H1 (cell line): Measurements from ENCODE around the gene CRTAC1. TPM values are rescaled to one million over a fixed set of nuclear protein-coding genes. Genes with fewer than 3 reads are reported as not detected.

Experiments
- CTCF ChIA-PET: fragments of 300-600 bp; sonication (Branson Sonifier 250); formaldehyde crosslinking; loops from one replicate; lab custom pipeline; 2021; ENCODE audit not compliant: partially characterized antibody; lab: Charles Lee
- POLR2A ChIA-PET: fragments of 300-600 bp; sonication (Branson Sonifier 250); formaldehyde crosslinking; loops from one replicate; lab custom pipeline; 2021; ENCODE audit warnings: inconsistent platforms; ENCODE audit not compliant: partially characterized antibody; lab: Charles Lee
- DNase-seq, 2 experiments: peaks; one replicate each; pipeline versions ENCODE4 v3.0.0 to v3.0.0-alpha.2; 2010 to 2022; ENCODE audit warnings: low spot score in 2 of 2, low read depth in 1 of 2, mixed read lengths in 1 of 2
- FAIRE-seq: peaks from 2 replicates; lab custom pipeline; 2011; peaks lifted over from hg19 to GRCh38; lab: Jason Lieb, UNC
- H2AFZ ChIP-seq: 2 replicates; pipeline ENCODE4 v1.8.1; 2012; ENCODE audit warnings: low read length, inconsistent platforms
- H2AK5ac ChIP-seq: 2 replicates; pipeline ENCODE4 v1.6.1; 2013; ENCODE audit warnings: low read depth, low read length
- H2BK120ac ChIP-seq: replicated peaks from 2 replicates; pipeline ENCODE3; 2013; ENCODE audit warnings: low read depth, low read length, inconsistent platforms
- H2BK12ac ChIP-seq: 2 replicates; pipeline ENCODE4 v1.6.1; 2013; ENCODE audit warnings: low read depth, low read length
- H2BK15ac ChIP-seq: 2 replicates; pipeline ENCODE4 v1.6.1; 2013; ENCODE audit warnings: low read length
- H2BK20ac ChIP-seq: 2 replicates; pipeline ENCODE4 v1.6.1; 2013; ENCODE audit warnings: low read length
- H2BK5ac ChIP-seq: 2 replicates; pipeline ENCODE4 v1.6.1; 2013; ENCODE audit warnings: low read depth, low read length
- H3K14ac ChIP-seq: 2 replicates; pipeline ENCODE4 v1.6.1; 2013; ENCODE audit warnings: inconsistent platforms; ENCODE audit not compliant: insufficient read length
- H3K18ac ChIP-seq: 2 replicates; pipeline ENCODE4 v1.6.1; 2013; ENCODE audit warnings: low read length; ENCODE audit errors: extremely low read depth
- H3K23ac ChIP-seq: 2 replicates; pipeline ENCODE4 v1.6.1; 2013; ENCODE audit warnings: inconsistent platforms; ENCODE audit not compliant: insufficient read length
- H3K23me2 ChIP-seq: 2 replicates; pipeline ENCODE4 v1.6.1; 2013; ENCODE audit warnings: low read depth, low read length
- H3K27ac ChIP-seq: 2 replicates; pipeline ENCODE4 v1.6.1; 2011; ENCODE audit warnings: low read depth, low read length, inconsistent platforms
- H3K27me3 ChIP-seq, 4 experiments: replicated peaks in 1 of 4; 1 replicate in 1 of 4; 2 replicates in 3 of 4; pipeline versions ENCODE4 v1.6.1 to v1.8.1; 2011 to 2013; ENCODE audit warnings: low read length in 3 of 4, mild to moderate bottlenecking in 3 of 4, inconsistent platforms in 2 of 4, mixed read lengths in 2 of 4, moderate library complexity in 1 of 4; ENCODE audit not compliant: control insufficient read depth in 3 of 4, insufficient read depth in 3 of 4; ENCODE audit errors: extremely low read depth in 1 of 4
- H3K36me3 ChIP-seq, 4 experiments: 2 replicates each; pipeline versions ENCODE4 v1.6.1 to v1.8.1; 2011 to 2013; ENCODE audit warnings: mild to moderate bottlenecking in 4 of 4, low read length in 3 of 4, moderate library complexity in 2 of 4, control low read depth in 1 of 4, inconsistent platforms in 1 of 4; ENCODE audit not compliant: insufficient read depth in 4 of 4, control insufficient read depth in 2 of 4
- H3K4ac ChIP-seq: replicated peaks from 2 replicates; pipeline ENCODE3; 2013; ENCODE audit warnings: low read length, low read depth, mixed read lengths, inconsistent platforms; ENCODE audit not compliant: insufficient read length
- H3K4me1 ChIP-seq, 4 experiments: replicated peaks in 1 of 4; 1 replicate in 1 of 4; 2 replicates in 3 of 4; pipeline versions ENCODE4 v1.6.1 to v1.8.1; 2011 to 2013; ENCODE audit warnings: low read length in 3 of 4, inconsistent platforms in 2 of 4, mixed read lengths in 1 of 4; ENCODE audit not compliant: insufficient read depth in 4 of 4, control insufficient read depth in 3 of 4
- H3K4me2 ChIP-seq, 2 experiments: 2 replicates each; pipeline versions ENCODE4 v1.6.1 to v1.8.1; 2011 to 2013; ENCODE audit warnings: low read depth in 2 of 2, low read length in 2 of 2, control low read depth in 1 of 2, inconsistent platforms in 1 of 2, mild to moderate bottlenecking in 1 of 2; ENCODE audit not compliant: insufficient read depth in 1 of 2
- H3K4me3 ChIP-seq, 4 experiments: fragments of 200-600, 300-600 bp in 1 of 4; sonication (generic), shearing (Covaris generic), sonication (Bioruptor Twin) in 1 of 4; 2 replicates each; pipeline versions ENCODE4 v1.5.1 to v1.8.1; 2011 to 2016; ENCODE audit warnings: low read length in 4 of 4, low read depth in 3 of 4, control low read depth in 2 of 4, inconsistent platforms in 2 of 4, mild to moderate bottlenecking in 2 of 4, mixed read lengths in 1 of 4, moderate library complexity in 1 of 4; ENCODE audit not compliant: insufficient read depth in 2 of 4; ENCODE audit errors: extremely low read depth in 1 of 4
- H3K56ac ChIP-seq: replicated peaks from 2 replicates; pipeline ENCODE3; 2013; ENCODE audit warnings: low read depth, mild to moderate bottlenecking, mixed read lengths, low read length, inconsistent platforms; ENCODE audit not compliant: insufficient read length
- H3K79me1 ChIP-seq: 2 replicates; pipeline ENCODE4 v1.6.1; 2013; ENCODE audit warnings: low read depth, low read length, control low read depth
- H3K79me2 ChIP-seq, 2 experiments: 2 replicates each; pipeline versions ENCODE4 v1.6.1 to v1.8.1; 2012 to 2013; ENCODE audit warnings: low read length in 2 of 2, mild to moderate bottlenecking in 2 of 2, inconsistent platforms in 1 of 2; ENCODE audit not compliant: insufficient read depth in 2 of 2, control insufficient read depth in 1 of 2
- H3K9ac ChIP-seq, 4 experiments: replicated peaks in 1 of 4; 1 replicate in 1 of 4; 2 replicates in 3 of 4; pipeline versions ENCODE4 v1.6.1 to v1.8.1; 2011 to 2013; ENCODE audit warnings: low read depth in 3 of 4, low read length in 3 of 4, control low read depth in 2 of 4, mild to moderate bottlenecking in 2 of 4, moderate library complexity in 2 of 4, inconsistent platforms in 1 of 4; ENCODE audit errors: extremely low read depth in 1 of 4
- H3K9me3 ChIP-seq, 2 experiments: 2 replicates each; pipeline versions ENCODE4 v1.6.1 to v1.8.1; 2012 to 2013; ENCODE audit warnings: mild to moderate bottlenecking in 2 of 2, moderate library complexity in 2 of 2, control low read depth in 1 of 2, inconsistent platforms in 1 of 2, low read depth in 1 of 2, low read length in 1 of 2, mixed read lengths in 1 of 2; ENCODE audit not compliant: insufficient read depth in 2 of 2
- H4K20me1 ChIP-seq, 2 experiments: replicated peaks in 1 of 2; 2 replicates each; pipeline versions ENCODE3 to v1.8.1; 2011 to 2013; ENCODE audit warnings: inconsistent platforms in 2 of 2, low read length in 2 of 2, mild to moderate bottlenecking in 1 of 2; ENCODE audit not compliant: insufficient read depth in 2 of 2, control insufficient read depth in 1 of 2
- H4K5ac ChIP-seq: 2 replicates; pipeline ENCODE4 v1.6.1; 2013; ENCODE audit warnings: low read length, low read depth, mixed read lengths, inconsistent platforms; ENCODE audit not compliant: insufficient read length
- H4K8ac ChIP-seq: 2 replicates; pipeline ENCODE4 v1.8.0; 2013; ENCODE audit warnings: mild to moderate bottlenecking, moderate library complexity, low read length, inconsistent platforms; ENCODE audit not compliant: insufficient read depth; ENCODE audit errors: extremely low read depth
- H4K91ac ChIP-seq: replicated peaks from 2 replicates; pipeline ENCODE3; 2013; ENCODE audit warnings: low read length, mixed read lengths, inconsistent platforms; ENCODE audit not compliant: insufficient read length
- CBX8 ChIP-seq: fragments of 300-800, 300-1000 bp; sonication (generic); IDR thresholded peaks from 2 replicates; pipeline ENCODE4 v1.7.1; 2016; ENCODE audit warnings: low read depth, low read length, borderline replicate concordance
- CEBPB ChIP-seq: IDR thresholded peaks from 2 replicates; pipeline ENCODE4 v1.6.1; 2012; ENCODE audit warnings: low read depth, low read length
- EZH2 ChIP-seq: fragments of 200-600 bp; sonication (generic); IDR thresholded peaks from 2 replicates; pipeline ENCODE4 v1.7.1; 2012; ENCODE audit warnings: low read depth, mild to moderate bottlenecking, moderate library complexity, low read length, inconsistent platforms; ENCODE audit not compliant: severe bottlenecking
- HDAC6 ChIP-seq: IDR thresholded peaks from one replicate; pipeline ENCODE4 v1.7.1; 2012; ENCODE audit warnings: low read depth, mild to moderate bottlenecking, inconsistent platforms, low read length, moderate library complexity
- KDM4A ChIP-seq: IDR thresholded peaks from one replicate; pipeline ENCODE4 v1.7.1; 2012; ENCODE audit warnings: low read depth, mild to moderate bottlenecking, moderate library complexity, low read length, inconsistent platforms; ENCODE audit not compliant: severe bottlenecking
- MAFK ChIP-seq: IDR thresholded peaks from 2 replicates; pipeline ENCODE4 v1.6.1; 2012; ENCODE audit warnings: low read depth, mild to moderate bottlenecking, improper control_type of control experiment, low read length
- NANOG ChIP-seq: IDR thresholded peaks from 2 replicates; pipeline ENCODE4 v1.6.1; 2011; ENCODE audit warnings: low read length, low read depth, mild to moderate bottlenecking, inconsistent platforms; ENCODE audit not compliant: insufficient read depth, poor library complexity, severe bottlenecking
- NRF1 ChIP-seq: IDR thresholded peaks from 2 replicates; pipeline ENCODE4 v1.6.1; 2011; ENCODE audit warnings: mild to moderate bottlenecking, low read depth, low read length, improper control_type of control experiment
- PHF8 ChIP-seq: fragments of 200-600 bp; sonication (generic); conservative IDR thresholded peaks from 2 replicates; pipeline ENCODE4 v1.7.1; 2012; ENCODE audit warnings: low read depth, mild to moderate bottlenecking, inconsistent platforms, low read length, moderate library complexity
- SP4 ChIP-seq: IDR thresholded peaks from 2 replicates; pipeline ENCODE4 v1.6.1; 2012; ENCODE audit warnings: low read length, inconsistent platforms
- SRF ChIP-seq: IDR thresholded peaks from 2 replicates; pipeline ENCODE4 v1.6.1; 2011; ENCODE audit warnings: mild to moderate bottlenecking, low read depth, low read length, moderate library complexity
- WGBS, 2 experiments: shearing (Covaris generic) in 1 of 2; methylation state at CpG; one replicate each; pipeline versions ENCODE4 v1.1.6 to v1.1.7; 2013 to 2015; ENCODE audit warnings: low lambda C conversion rate in 2 of 2, mixed read lengths in 2 of 2, inconsistent platforms in 1 of 2, low coverage in 1 of 2, missing lambda C conversion rate in 1 of 2; ENCODE audit not compliant: insufficient replicate concordance in 2 of 2, insufficient coverage in 1 of 2, insufficient read length in 1 of 2; ENCODE audit errors: extremely low coverage in 1 of 2, missing lambda C conversion rate in 1 of 2; 5-methylcytosine and 5-hydroxymethylcytosine counted together
- polyA plus RNA-seq, 7 experiments: library from polyadenylated mRNA; depleted of rRNA in 3 of 7; stranded (reverse) in 5 of 7; unstranded in 2 of 7; fragments of >200 nt in 5 of 7; fragments of 200-250 nt in 2 of 7; gene quantifications; 1 replicate in 5 of 7; 2 replicates in 1 of 7; 4 replicates in 1 of 7; pipeline versions ENCODE4 v1.2.1 to v1.2.3, GENCODE V29; 2011 to 2013; ENCODE audit warnings: missing spikeins in 2 of 7, mixed read lengths in 2 of 7
- total RNA-seq: library from RNA; stranded (reverse); fragmentation: NEBNext Ultra II Directional; extraction: Animal tissue kit (Norgen Biotek cat#: 25700); gene quantifications from 2 replicates; pipeline ENCODE4 v1.2.1, GENCODE V29; 2021

The CRTAC1 gene
- total and polyA plus RNA-seq, 2 of the 8 experiments (the other 6 are each of a cell fraction or from before 2014, with no cell fraction given) = 0.91 to 1.2 TPM

- Histone ChIP-seq H3K79me2 (no peaks in the 10 kb centered on the region), H3K9me3 (no peaks in the 10 kb centered on the region), H3K18ac (no peak overlapping the region), H3K4me2 (no peak overlapping the region), H4K8ac (no peak overlapping the region), H3K9ac (no peak overlapping the region), H3K4ac (no peak overlapping the region), H3K14ac (no peak overlapping the region), H3K23me2 (peaks cover 4% of the 10 kb centered on the region; the same call in 1 of the 2 replicates), H4K5ac (no peak overlapping the region), H3K79me1 (no peaks in the 10 kb centered on the region), H2AFZ (no peak overlapping the region), H2AK5ac (no peak overlapping the region), H4K20me1 (no peaks in the 10 kb centered on the region), H3K23ac (no peak overlapping the region), H2BK15ac (no peak overlapping the region), H3K4me1 (peaks cover 0 to 10% (median 8%) of the 10 kb centered on the region in 4 experiments; a peak in 6 of 7 replicates)
- no peak for FAIRE-seq
- no peak for TF ChIP-seq KDM4A
- TF ChIP-seq PHF8 = no peak
- TF ChIP-seq HDAC6 = no peak
- TF ChIP-seq NRF1 = no peak
- no peak for TF ChIP-seq NANOG
- TF ChIP-seq MAFK = no peak
- TF ChIP-seq SP4 = no peak
- TF ChIP-seq CBX8 = no peak
- TF ChIP-seq SRF = no peak
- no peak for TF ChIP-seq EZH2
- TF ChIP-seq CEBPB = no peak
- TF ChIP-seq, all 59 proteins: peak for 0
- H3K4me3 ChIP-seq = no peak overlapping the region
- DNase-seq = no peak
- no peak overlapping the region for H2BK5ac ChIP-seq
- no peak overlapping the region for H3K56ac ChIP-seq
- no peak overlapping the region for H4K91ac ChIP-seq
- H2BK120ac ChIP-seq = no peak overlapping the region
- 88% methylated on average over 3 of the region's 3 CpGs; no CpG with 5 or more reads in 1 of the 2 experiments for WGBS, 2 experiments
- H3K27ac ChIP-seq = no peak overlapping the region
- H3K36me3 ChIP-seq = no peaks in the 10 kb centered on the region
- no peak overlapping the region for H2BK20ac ChIP-seq
- POLR2A ChIA-PET = no interaction called here
- no peaks in the 10 kb centered on the region for H3K27me3 ChIP-seq
- no peak overlapping the region for H2BK12ac ChIP-seq
- CTCF ChIA-PET = interaction anchor here (0.9 to 2.5 kb wide), 6 partner anchors 9 to 148 kb away, joined by 3 to 16 read pairs (median 5); no protein-coding TSS in a partner anchor
Observed at GRCh38 chr10:97894092-97894491, 136.3 kb downstream of the CRTAC1 start.
